HEK293T (cell line): Measurements from ENCODE around the gene GABRB3.

Experiments used
- CTCF ChIA-PET: fragments of 350-600 bp; formaldehyde crosslinking; extraction: SDS; loops from one replicate; lab custom pipeline; 2021; ENCODE audit warnings: antibody characterized with exemption, inconsistent platforms; lab: Yijun Ruan, JAX
- POLR2A ChIA-PET: fragments of 350-600 bp; formaldehyde crosslinking; extraction: SDS; loops from one replicate; lab custom pipeline; 2020; ENCODE audit warnings: antibody characterized with exemption, inconsistent platforms; lab: Yijun Ruan, JAX
- DNase-seq: peaks from one replicate; pipeline ENCODE4 v3.0.0; 2012; ENCODE audit warnings: mixed read lengths; ENCODE audit errors: extremely low spot score
- ARNT ChIP-seq: fragments of 450-650 bp; IDR thresholded peaks from 2 replicates; pipeline ENCODE4 v1.6.1; 2017; ENCODE audit warnings: mild to moderate bottlenecking
- BHLHE40 ChIP-seq: fragments of 450-650 bp; IDR thresholded peaks from 2 replicates; pipeline ENCODE4 v1.6.1; 2016; ENCODE audit warnings: mild to moderate bottlenecking, moderate library complexity, borderline replicate concordance
- CTBP1 ChIP-seq: fragments of 450-650 bp; IDR thresholded peaks from 2 replicates; pipeline ENCODE4 v1.6.1; 2016; ENCODE audit warnings: borderline replicate concordance
- ELF4 ChIP-seq: fragments of 450-650 bp; IDR thresholded peaks from 2 replicates; pipeline ENCODE4 v1.6.1; 2017; ENCODE audit warnings: antibody characterized with exemption
- FOXA1 ChIP-seq: fragments of 450-650 bp; IDR thresholded peaks from 2 replicates; pipeline ENCODE4 v1.6.1; 2016; ENCODE audit warnings: mild to moderate bottlenecking
- FOXK2 ChIP-seq: fragments of 450-650 bp; IDR thresholded peaks from 2 replicates; pipeline ENCODE4 v1.6.1; 2016; ENCODE audit warnings: mild to moderate bottlenecking
- FOXM1 ChIP-seq: fragments of 450-650 bp; IDR thresholded peaks from 2 replicates; pipeline ENCODE4 v1.6.1; 2017; ENCODE audit warnings: mild to moderate bottlenecking, borderline replicate concordance
- HDGF ChIP-seq: fragments of 450-650 bp; IDR thresholded peaks from 2 replicates; pipeline ENCODE4 v1.6.1; 2017; ENCODE audit warnings: antibody characterized with exemption, borderline replicate concordance
- L3MBTL2 ChIP-seq: fragments of 450-650 bp; conservative IDR thresholded peaks from 2 replicates; pipeline ENCODE4 v1.6.1; 2016; ENCODE audit warnings: mild to moderate bottlenecking
- LEF1 ChIP-seq: fragments of 450-650 bp; IDR thresholded peaks from 2 replicates; pipeline ENCODE4 v1.6.1; 2017; ENCODE audit warnings: mild to moderate bottlenecking, borderline replicate concordance
- NFRKB ChIP-seq: fragments of 450-650 bp; IDR thresholded peaks from 2 replicates; pipeline ENCODE4 v1.6.1; 2016; ENCODE audit warnings: mild to moderate bottlenecking, moderate library complexity
- SP1 ChIP-seq: fragments of 450-650 bp; IDR thresholded peaks from 2 replicates; pipeline ENCODE4 v1.6.1; 2017
- SUZ12 ChIP-seq: fragments of 450-650 bp; IDR thresholded peaks from 2 replicates; pipeline ENCODE4 v1.6.1; 2016; ENCODE audit warnings: mild to moderate bottlenecking
- TARDBP ChIP-seq: fragments of 450-650 bp; IDR thresholded peaks from 2 replicates; pipeline ENCODE4 v1.6.1; 2016
- ZNF384 ChIP-seq: fragments of 450-650 bp; IDR thresholded peaks from 2 replicates; pipeline ENCODE4 v1.6.1; 2016
- TF ChIP-seq, protein P1 (sequence below): fragments of 450-650 bp; IDR thresholded peaks from 2 replicates; pipeline ENCODE4 v1.6.1; 2016

The GABRB3 gene

DNA sequence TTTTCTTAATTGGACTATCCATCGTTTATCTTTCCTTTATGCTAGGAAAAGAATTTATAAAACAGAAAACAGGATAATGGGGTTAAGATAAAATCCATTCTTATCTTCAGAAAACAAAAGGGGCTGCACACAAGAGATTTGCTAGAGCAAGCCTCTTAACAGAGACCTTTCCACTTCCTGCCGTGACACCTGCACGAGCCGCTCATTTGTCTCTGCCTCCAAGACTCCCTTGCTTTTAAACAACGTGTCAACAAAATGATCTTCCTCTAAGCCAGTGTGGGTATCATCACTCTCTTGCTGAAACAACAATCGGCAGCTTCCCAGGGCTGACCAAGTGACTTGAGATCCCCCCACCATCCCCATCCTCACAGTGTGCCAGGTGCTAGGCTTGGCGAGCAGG, 33.1 kb downstream of the GABRB3 start:
- TF ChIP-seq ELF4 = no peak
- no peak for TF ChIP-seq ARNT
- TF ChIP-seq, protein P1, sequence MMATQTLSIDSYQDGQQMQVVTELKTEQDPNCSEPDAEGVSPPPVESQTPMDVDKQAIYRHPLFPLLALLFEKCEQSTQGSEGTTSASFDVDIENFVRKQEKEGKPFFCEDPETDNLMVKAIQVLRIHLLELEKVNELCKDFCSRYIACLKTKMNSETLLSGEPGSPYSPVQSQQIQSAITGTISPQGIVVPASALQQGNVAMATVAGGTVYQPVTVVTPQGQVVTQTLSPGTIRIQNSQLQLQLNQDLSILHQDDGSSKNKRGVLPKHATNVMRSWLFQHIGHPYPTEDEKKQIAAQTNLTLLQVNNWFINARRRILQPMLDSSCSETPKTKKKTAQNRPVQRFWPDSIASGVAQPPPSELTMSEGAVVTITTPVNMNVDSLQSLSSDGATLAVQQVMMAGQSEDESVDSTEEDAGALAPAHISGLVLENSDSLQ = no peak
- TF ChIP-seq L3MBTL2 = no peak
- TF ChIP-seq HDGF = no peak
- TF ChIP-seq SP1 = no peak
- no peak for TF ChIP-seq FOXK2
- TF ChIP-seq FOXM1 = no peak
- no peak for TF ChIP-seq NFRKB
- no peak for TF ChIP-seq BHLHE40
- no peak for TF ChIP-seq ZNF384
- no peak for TF ChIP-seq SUZ12
- no peak for TF ChIP-seq CTBP1
- no peak for TF ChIP-seq LEF1
- TF ChIP-seq FOXA1 = no peak
- no peak for TF ChIP-seq TARDBP
- ChIA-PET CTCF (no interaction called here), POLR2A (no interaction called here)
- no peak for DNase-seq

DNA sequence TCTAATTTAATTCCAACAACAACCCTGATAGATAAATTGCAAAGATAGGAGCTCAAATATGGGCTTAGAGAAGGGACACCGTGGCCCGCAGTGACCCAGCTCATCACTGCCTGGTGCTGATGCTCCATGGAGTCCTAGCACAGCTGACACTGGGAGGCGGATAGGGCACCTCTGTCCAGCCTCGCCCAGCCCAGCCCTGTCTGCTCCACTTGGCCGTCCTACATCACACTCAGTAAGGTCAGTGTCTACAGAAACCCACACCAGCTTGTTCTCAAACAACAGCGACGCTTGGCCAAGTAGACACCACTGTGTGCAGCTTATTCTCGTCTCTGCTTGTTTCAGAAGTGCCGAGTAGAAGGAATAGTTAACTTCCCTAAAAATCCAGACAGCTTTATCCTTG, 33.9 kb downstream of the GABRB3 start:
- TF ChIP-seq ELF4 (no peak), ARNT (no peak), BHLHE40 (no peak), LEF1 (no peak), FOXA1 (no peak), HDGF (no peak), ZNF384 (no peak), CTBP1 (no peak), FOXM1 (no peak), SP1 (no peak), L3MBTL2 (no peak), FOXK2 (no peak), SUZ12 (no peak), NFRKB (no peak), TARDBP (no peak)
- TF ChIP-seq, protein P1 = no peak
- no peak for DNase-seq
- ChIA-PET POLR2A (no interaction called here), CTCF (no interaction called here)

DNA sequence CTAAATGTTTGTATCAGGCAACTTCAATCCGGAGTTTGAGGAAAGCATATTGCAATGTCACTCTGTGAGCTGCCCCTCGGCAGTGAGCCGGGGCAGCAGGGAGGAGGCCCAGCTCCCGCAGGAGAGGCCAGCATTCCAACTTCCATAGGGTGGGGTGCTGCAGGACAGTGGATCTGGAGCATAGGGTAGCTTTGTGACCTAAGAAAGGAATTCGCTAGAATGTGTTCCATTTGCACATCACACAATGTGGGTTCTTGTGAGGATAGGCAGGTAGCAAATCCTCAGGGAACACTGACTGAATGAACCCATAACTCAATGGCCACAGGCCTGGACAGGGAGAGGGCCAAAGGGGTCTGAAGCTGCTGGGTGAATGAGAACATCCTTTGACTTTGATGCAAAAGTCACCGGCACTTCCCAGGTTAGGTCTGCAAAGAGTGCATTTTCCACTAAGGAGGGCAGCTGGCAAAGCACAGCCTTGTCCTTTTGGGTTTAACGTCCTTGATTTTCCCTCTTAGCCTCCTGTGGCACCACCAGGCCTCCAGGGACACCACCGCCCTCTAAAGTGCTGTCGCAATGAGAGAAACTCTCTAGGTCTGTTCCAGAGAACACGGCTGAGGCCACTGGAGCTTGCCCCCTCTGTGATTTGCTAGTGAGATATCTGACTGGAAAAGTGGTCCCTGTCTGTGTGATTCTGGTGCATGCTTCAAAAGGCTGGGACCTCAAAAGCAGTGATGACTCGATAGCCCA, 36.2 kb downstream of the GABRB3 start:
- ChIA-PET POLR2A (no interaction called here), CTCF (no interaction called here)
- TF ChIP-seq HDGF = no peak
- TF ChIP-seq LEF1 = no peak
- no peak for TF ChIP-seq FOXA1
- no peak for DNase-seq

DNA sequence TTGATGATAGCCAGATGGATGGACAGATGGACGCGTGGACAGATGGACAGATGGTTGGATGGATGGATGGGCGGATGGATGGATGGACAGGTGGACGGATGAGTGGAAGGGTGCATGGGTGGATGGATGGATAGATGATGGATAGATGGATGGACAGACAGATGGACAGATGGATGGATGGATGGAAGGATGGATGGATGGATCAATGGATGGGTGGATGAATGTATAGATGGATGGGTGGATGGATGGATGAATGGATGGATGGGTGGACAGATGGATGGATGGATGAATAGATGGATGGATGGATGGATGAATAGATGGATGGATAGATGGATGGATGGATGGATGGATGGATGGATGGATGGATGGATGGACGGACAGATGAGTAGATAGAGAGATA, 40.9 kb downstream of the GABRB3 start:
- CTCF ChIA-PET = no interaction called here
- TF ChIP-seq ELF4 = no peak
- TF ChIP-seq LEF1 = no peak
- no peak for TF ChIP-seq SUZ12
- DNase-seq = no peak
- POLR2A ChIA-PET = no interaction called here

DNA sequence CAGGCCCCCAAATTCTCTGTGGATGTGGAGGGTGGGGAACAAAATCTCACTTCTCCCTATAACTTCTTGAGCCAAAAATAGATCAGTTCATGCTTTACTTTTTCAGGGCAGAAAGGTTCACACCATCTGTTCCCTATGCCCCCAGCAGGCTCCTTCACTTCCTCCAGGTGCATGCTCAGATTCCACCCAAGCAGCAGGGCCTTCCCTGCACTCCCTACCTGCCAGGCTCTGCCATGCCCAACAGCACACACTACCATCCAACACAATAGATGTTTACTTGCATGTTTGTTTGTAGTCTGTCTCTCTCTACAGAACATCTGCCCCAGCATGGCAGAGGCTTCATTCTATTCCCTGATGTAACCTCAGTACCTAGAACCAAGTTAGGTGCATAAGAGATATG, 43.3 kb downstream of the GABRB3 start:
- TF ChIP-seq CTBP1 (no peak), FOXM1 (no peak)
- DNase-seq = no peak
- POLR2A ChIA-PET = no interaction called here
- CTCF ChIA-PET = no interaction called here

DNA sequence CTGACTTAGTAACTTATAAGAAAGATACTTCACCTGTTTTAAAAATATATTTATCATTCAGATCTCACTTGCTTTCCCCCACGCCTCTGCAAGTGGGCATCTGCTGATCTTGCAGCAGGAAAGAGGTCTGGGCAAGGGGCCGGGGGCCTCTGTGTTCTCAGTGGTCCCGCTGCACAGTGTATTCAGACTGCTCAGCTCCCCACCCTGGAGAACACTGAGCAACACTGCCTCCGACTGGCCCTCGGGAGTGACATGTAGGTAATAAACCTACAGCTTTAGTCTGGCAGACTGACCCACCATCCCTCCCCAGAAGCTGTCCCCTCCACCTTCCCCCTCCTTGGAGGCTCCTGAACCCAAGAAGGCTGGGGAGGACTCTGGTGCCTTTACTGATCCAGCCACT, 43.8 kb downstream of the GABRB3 start:
- POLR2A ChIA-PET = no interaction called here

DNA sequence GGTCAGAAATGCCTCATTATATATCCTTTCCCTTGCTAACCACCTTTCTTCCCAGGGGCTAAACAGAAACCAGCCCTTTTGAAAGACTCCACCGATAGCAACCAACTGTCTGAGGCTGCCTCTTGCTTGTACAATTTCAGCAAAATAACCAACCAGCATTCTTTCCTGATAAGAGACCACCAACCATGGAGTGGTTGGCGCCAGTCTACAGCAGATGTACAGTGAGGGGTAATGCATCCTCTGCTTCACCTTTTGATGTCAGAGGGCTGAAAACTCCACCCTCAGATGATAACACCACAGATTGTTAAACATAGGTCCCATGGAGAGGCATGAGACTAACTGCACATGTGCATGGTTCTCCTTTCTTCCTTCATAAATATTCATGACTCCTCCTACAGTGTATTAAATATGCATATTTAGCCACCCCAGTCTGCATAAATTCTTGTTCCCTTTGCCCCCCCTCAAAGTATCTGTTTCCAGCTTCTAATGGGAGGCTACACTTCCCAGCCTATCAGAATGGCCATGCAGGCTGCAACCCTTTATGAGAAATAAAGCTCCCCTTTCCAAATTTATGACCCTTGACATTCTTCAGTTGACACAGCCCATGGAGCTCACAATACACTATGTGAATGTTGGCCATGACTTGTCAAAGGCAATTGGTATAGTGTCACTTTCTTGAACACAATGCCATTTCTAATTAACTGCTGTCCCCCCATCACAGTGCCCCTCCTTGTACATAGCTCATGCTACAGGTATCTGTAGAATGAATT, 48.3 kb downstream of the GABRB3 start:
- ChIA-PET POLR2A (no interaction called here), CTCF (no interaction called here)
- DNase-seq = no peak
- TF ChIP-seq SUZ12 = no peak
- no peak for TF ChIP-seq ZNF384
- no peak for TF ChIP-seq SP1
- TF ChIP-seq BHLHE40 = no peak
- no peak for TF ChIP-seq ARNT
- no peak for TF ChIP-seq TARDBP
- no peak for TF ChIP-seq ELF4
- TF ChIP-seq HDGF = no peak
- TF ChIP-seq NFRKB = no peak
- TF ChIP-seq, protein P1 = no peak
- TF ChIP-seq FOXM1 = no peak
- no peak for TF ChIP-seq FOXA1
- TF ChIP-seq FOXK2 = no peak
- no peak for TF ChIP-seq LEF1
- no peak for TF ChIP-seq CTBP1
- TF ChIP-seq L3MBTL2 = no peak

More for the DNA sequence above, 43.8 kb downstream of the GABRB3 start:
- TF ChIP-seq SP1 (no peak), ZNF384 (no peak), L3MBTL2 (no peak), FOXM1 (no peak), NFRKB (no peak), HDGF (no peak), TARDBP (no peak), BHLHE40 (no peak), FOXA1 (no peak), SUZ12 (no peak), CTBP1 (no peak)
- no peak for DNase-seq
- CTCF ChIA-PET = no interaction called here
